ENCODE results near the gene DISP2. TPM values are rescaled to one million over a fixed set of nuclear protein-coding genes. Genes with fewer than 3 reads are reported as not detected.

The DISP2 gene
- total RNA-seq, 1 donor from 2014 or later = 0.28 TPM

DNA sequence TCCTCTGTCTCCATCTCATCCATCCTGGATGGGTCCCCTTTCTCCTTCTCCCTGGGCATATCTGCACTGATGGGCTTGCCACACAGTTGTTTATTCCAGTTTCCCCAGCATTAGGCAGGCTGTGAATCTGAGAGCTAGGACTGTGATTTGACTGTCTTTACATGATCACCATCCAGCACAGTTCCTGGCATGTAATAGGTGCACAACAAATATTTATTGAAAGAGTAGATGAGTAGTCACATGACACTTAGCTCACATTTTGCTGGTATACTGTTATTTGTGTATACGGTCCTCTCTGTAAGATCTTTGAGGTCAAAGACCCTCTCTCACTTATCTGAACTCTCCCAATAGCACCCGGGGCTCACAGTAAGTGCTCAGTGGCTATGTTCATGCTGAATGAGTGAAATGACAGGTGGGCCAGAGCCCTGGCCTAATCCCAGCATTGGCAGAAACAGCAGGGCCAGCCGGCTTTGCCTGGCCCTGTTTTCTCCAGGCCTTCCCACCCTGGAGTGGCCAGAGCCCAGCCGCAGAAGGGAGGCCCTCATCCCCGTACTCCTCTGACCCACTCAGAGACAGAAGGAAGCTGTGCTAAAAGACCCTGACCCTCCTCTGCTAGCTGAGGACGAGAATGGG is 66.6 kb downstream of the DISP2 start:
- ATAC-seq = no peak

DNA sequence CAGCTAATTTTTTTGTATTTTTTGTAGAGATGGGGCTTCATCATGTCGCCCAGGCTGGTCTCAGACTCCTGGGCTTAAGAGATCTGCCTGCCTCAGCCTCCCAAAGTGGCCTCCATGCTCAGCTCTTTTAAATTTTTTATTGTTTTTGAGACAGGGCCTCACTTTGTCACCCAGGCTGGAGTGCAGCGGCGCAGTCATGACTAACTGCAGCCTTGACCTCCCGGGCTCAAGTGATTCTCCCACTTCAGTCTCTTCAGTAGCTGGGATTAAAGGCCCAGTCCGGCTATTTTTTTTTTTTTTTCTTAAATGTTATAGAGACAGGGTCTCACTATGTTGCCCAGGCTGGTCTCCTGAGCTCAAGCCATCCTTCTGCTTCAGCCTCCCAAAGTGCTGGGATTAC is 67.7 kb downstream of the DISP2 start:
- ATAC-seq = no peak

DNA sequence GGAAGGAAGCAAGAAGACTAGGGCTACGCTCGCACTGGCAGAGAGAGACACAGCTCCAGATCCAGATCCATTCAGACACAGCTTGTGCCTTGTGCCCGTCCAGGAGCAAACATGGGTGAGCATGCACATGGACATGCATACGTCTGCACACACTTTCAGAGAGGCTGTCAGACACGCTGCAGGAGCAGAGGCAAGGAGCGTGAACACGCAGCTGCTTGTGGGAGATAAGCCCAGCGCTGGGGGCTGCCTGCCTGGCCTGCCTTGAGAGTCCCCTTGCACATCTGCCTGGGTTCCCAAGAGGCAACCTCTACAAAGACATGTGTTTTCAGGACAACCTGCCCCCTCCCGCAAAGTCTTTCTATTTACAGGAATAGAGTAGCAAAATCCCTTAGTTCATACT is 69.2 kb downstream of the DISP2 start:
- no peak for ATAC-seq

DNA sequence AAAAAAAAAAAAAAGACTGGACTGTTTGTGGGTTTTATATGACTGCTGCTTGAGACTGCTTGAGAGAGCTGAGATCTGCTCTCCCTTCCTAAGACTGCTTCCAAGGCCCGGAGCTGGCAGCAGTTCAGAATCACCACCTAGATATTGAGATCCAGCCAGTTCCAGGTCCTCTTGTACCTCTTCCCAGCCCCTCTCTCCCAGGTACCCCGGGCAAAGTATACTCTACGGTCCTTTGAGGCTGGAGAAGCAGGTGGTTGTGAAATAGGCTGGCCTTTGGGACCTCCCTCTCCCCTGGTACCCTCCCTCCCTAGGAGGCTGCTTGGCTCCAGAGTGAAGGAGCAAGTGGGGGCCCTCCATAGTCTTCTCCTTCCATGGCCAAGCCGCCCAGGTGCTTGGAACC is 70.2 kb downstream of the DISP2 start:
- no peak for ATAC-seq

Other genes starting within 250 kb of the DISP2 start
- gene BMF, start 249.3 kb upstream of the DISP2 start, total RNA-seq = 1.5 TPM
- 15.3 TPM for gene BUB1B, start 197.2 kb upstream of the DISP2 start, total RNA-seq
- gene PAK6, start 119.2 kb upstream of the DISP2 start, total RNA-seq = 25.3 TPM
- gene ANKRD63, start 75.2 kb upstream of the DISP2 start, total RNA-seq = not detected
- 4.2 TPM for gene PLCB2, start 50.3 kb upstream of the DISP2 start, total RNA-seq
- 7.1 TPM for gene INAFM2, start 34.5 kb upstream of the DISP2 start, total RNA-seq
- 21.3 TPM for gene CCDC9B, start 17.3 kb upstream of the DISP2 start, total RNA-seq
- not detected for gene PHGR1, start 7.2 kb upstream of the DISP2 start, total RNA-seq
- gene KNSTRN, start 24.5 kb downstream of the DISP2 start, total RNA-seq = 13.8 TPM
- gene IVD, start 47.6 kb downstream of the DISP2 start, total RNA-seq = 14.7 TPM
- 7.0 TPM for gene BAHD1, start 82.7 kb downstream of the DISP2 start, total RNA-seq
- gene CHST14, start 112.8 kb downstream of the DISP2 start, total RNA-seq = 4.0 TPM
- 13.9 TPM for gene CCDC32, start 206.8 kb downstream of the DISP2 start, total RNA-seq
- 5.3 TPM for gene RPUSD2, start 211.1 kb downstream of the DISP2 start, total RNA-seq
- 8.8 TPM for gene KNL1, start 236.0 kb downstream of the DISP2 start, total RNA-seq

Data from esophagus mucosa (tissue), 1 donor.